CD4-positive, alpha-beta memory T cell (primary cell): ENCODE data around the gene DTL. TPM values are rescaled to one million over a fixed set of nuclear protein-coding genes. Genes with fewer than 3 reads are reported as not detected.
"Not testable (repeated sequence)": the region's sequence is repeated elsewhere in the genome, so short reads cannot be mapped to it uniquely, and the experiment has no call there.

Source experiments
- CTCF ChIA-PET: fragments of 350-600 bp; sonication (Branson Sonifier 250); formaldehyde crosslinking; loops from one replicate; lab custom pipeline; 2021; ENCODE audit warnings: inconsistent platforms; ENCODE audit not compliant: partially characterized antibody; lab: Charles Lee
- POLR2A ChIA-PET: fragments of 350-600 bp; sonication (Branson Sonifier 250); formaldehyde crosslinking; loops from one replicate; lab custom pipeline; 2021; ENCODE audit not compliant: partially characterized antibody; lab: Charles Lee
- DNase-seq, 5 donors: peaks; one replicate each; pipeline versions ENCODE4 v3.0.0 to v3.0.0-alpha.2; 2020 to 2022; ENCODE audit warnings: mixed read lengths in 1 of 5
- H3K27ac ChIP-seq: one replicate; pipeline ENCODE4 v1.7.0; 2013; ENCODE audit warnings: low read depth, low read length
- H3K27me3 ChIP-seq: 2 replicates; pipeline ENCODE4 v1.7.0; 2013; ENCODE audit warnings: mild to moderate bottlenecking, low read length, moderate library complexity; ENCODE audit not compliant: insufficient read depth
- H3K36me3 ChIP-seq: 2 replicates; pipeline ENCODE4 v1.7.0; 2013; ENCODE audit warnings: mild to moderate bottlenecking, low read length, moderate library complexity; ENCODE audit not compliant: insufficient read depth
- H3K4me1 ChIP-seq: 2 replicates; pipeline ENCODE4 v1.7.0; 2013; ENCODE audit warnings: mild to moderate bottlenecking, low read length, moderate library complexity; ENCODE audit not compliant: insufficient read depth
- H3K4me3 ChIP-seq, 2 donors: one replicate each; pipeline ENCODE4 v1.7.0; 2013; ENCODE audit warnings: low read length in 2 of 2, mild to moderate bottlenecking in 1 of 2
- H3K9me3 ChIP-seq, 2 donors: one replicate each; pipeline ENCODE4 v1.7.0; 2013; ENCODE audit warnings: low read length in 2 of 2, control low read depth in 1 of 2; ENCODE audit not compliant: control insufficient read depth in 1 of 2
- H3K27ac Mint-ChIP-seq, 7 donors: one replicate each; pipeline ENCODE4 v1.8.0; 2020 to 2021; ENCODE audit warnings: mixed read lengths in 7 of 7, mild to moderate bottlenecking in 6 of 7, inconsistent platforms in 3 of 7, moderate library complexity in 3 of 7
- H3K27me3 Mint-ChIP-seq, 2 donors: one replicate each; pipeline ENCODE4 v1.8.0; 2020 to 2021; ENCODE audit warnings: mixed read lengths in 2 of 2
- H3K36me3 Mint-ChIP-seq, 2 donors: one replicate each; pipeline ENCODE4 v1.8.0; 2020 to 2021; ENCODE audit warnings: mixed read lengths in 2 of 2, inconsistent platforms in 1 of 2, mild to moderate bottlenecking in 1 of 2
- H3K4me1 Mint-ChIP-seq, 4 donors: one replicate each; pipeline ENCODE4 v1.8.0; 2020 to 2021; ENCODE audit warnings: mixed read lengths in 4 of 4, mild to moderate bottlenecking in 1 of 4
- H3K4me3 Mint-ChIP-seq, 8 donors: one replicate each; pipeline ENCODE4 v1.8.0; 2020 to 2021; ENCODE audit warnings: mixed read lengths in 8 of 8, mild to moderate bottlenecking in 7 of 8, moderate library complexity in 6 of 8, inconsistent platforms in 3 of 8
- H3K9me3 Mint-ChIP-seq, 8 donors: one replicate each; pipeline ENCODE4 v1.8.0; 2020 to 2021; ENCODE audit warnings: mixed read lengths in 8 of 8, mild to moderate bottlenecking in 5 of 8, inconsistent platforms in 3 of 8, moderate library complexity in 1 of 8
- intact Hi-C: fragments of 100-400 bp; cut with micrococcal nuclease; formaldehyde crosslinking; loops from one replicate; pipeline ENCODE4 v1.15.1; 2023
- polyA plus RNA-seq, 2 donors: library from polyadenylated mRNA; unstranded; fragments of 300-500 nt; fragmentation: Illumina TruSeq; gene quantifications; one replicate each; pipeline ENCODE4 v1.2.3, GENCODE V29; 2021
- total RNA-seq, 2 experiments: library from RNA; stranded (reverse); gene quantifications; one replicate each; pipeline ENCODE4 v1.2.3, GENCODE V29; 2021

Gene DTL
- under 1 TPM; 0.06 to 0.15 TPM for total RNA-seq
- polyA plus RNA-seq, result under 1 TPM in 1 of 2 donors, not detected in 1; 0.09 TPM

GRCh38 chr1:212035123-212035834, at the start of gene DTL, which contains the start of gene INTS7:
Gene DTL, plus strand, starts transcription at chr1:212035748. Its CDS starts 143 bp downstream, at chr1:212035891.
Gene INTS7, minus strand, starts transcription at chr1:212035557. Its CDS starts 120 bp downstream, at chr1:212035437.
- Mint-ChIP-seq H3K27ac (peak within 1 kb of the TSS; percentile 92 to 99 (median 98)), H3K27me3 (no peaks in the 10 kb centered on the region), H3K4me1 (peaks cover 36 to 70% (median 48%) of the 10 kb centered on the region in 4 donors), H3K36me3 (peaks cover 0 to 11% of the 10 kb centered on the region in 2 donors), H3K9me3 (peaks cover 0 to 3% (median 0%) of the 10 kb centered on the region in 8 donors), H3K4me3 (peak within 1 kb of the TSS; percentile 90 to 99 (median 98))
- Histone ChIP-seq H3K27me3 (no peaks in the 10 kb centered on the region), H3K4me3 (peak within 1 kb of the TSS; percentile 68 to 78), H3K4me1 (peaks cover 58% of the 10 kb centered on the region), H3K27ac (peak within 1 kb of the TSS; percentile 75), H3K36me3 (no peaks in the 10 kb centered on the region), H3K9me3 (no peaks in the 10 kb centered on the region)
- intact Hi-C loops, result loop anchor here (1.0 to 5.0 kb wide), 10 partner anchors 23 to 980 kb away; partner anchors contain the start of genes ANGEL2, LPGAT1, NSL1 and PPP2R5A
- ChIA-PET POLR2A (interaction anchor here (0.6 to 3.8 kb wide), 22 partner anchors 8 to 822 kb away, joined by 3 to 40 read pairs (median 4); partner anchors contain the start of genes FLVCR1, PACC1 and PPP2R5A), CTCF (interaction anchor here (0.5 to 5.4 kb wide), 65 partner anchors 8 to 1708 kb away, joined by 3 to 53 read pairs (median 4); partner anchors contain the start of gene PACC1)
- DNase-seq, result peak; percentile 99

- no peak overlapping the region for H3K27ac ChIP-seq
- H3K36me3 Mint-ChIP-seq, result peaks cover 26 to 29% of the 10 kb centered on the region in 2 donors
- H3K27ac Mint-ChIP-seq, result no peak overlapping the region
- peaks cover 0 to 2% (median 0%) of the 10 kb centered on the region in 4 donors for H3K4me1 Mint-ChIP-seq
- peaks cover 7% of the 10 kb centered on the region for H3K36me3 ChIP-seq
- no peaks in the 10 kb centered on the region for H3K27me3 ChIP-seq
- H3K9me3 Mint-ChIP-seq, result no peaks in the 10 kb centered on the region
- intact Hi-C loops, result no loop called here
- H3K27me3 Mint-ChIP-seq, result no peaks in the 10 kb centered on the region
- H3K4me3 Mint-ChIP-seq, result no peak overlapping the region
- no peaks in the 10 kb centered on the region for H3K9me3 ChIP-seq
- H3K4me1 ChIP-seq, result no peaks in the 10 kb centered on the region
- ChIA-PET CTCF (interaction anchor here (1.7 kb wide), 1 partner anchor 289 kb away, joined by 4 read pairs; no protein-coding TSS in a partner anchor), POLR2A (no interaction called here)
- DNase-seq, result no peak
- no peak overlapping the region for H3K4me3 ChIP-seq
These were observed 48.8 kb upstream of the DTL start for GRCh38 chr1:211986628-211987254.

GRCh38 chr1:211991695-211992094, 43.9 kb upstream of the DTL start:
- Mint-ChIP-seq H3K4me3 (no peak overlapping the region), H3K27ac (peak overlapping the region in 1 of 7 donors; percentile 60), H3K4me1 (peaks cover 0 to 3% (median under 1%) of the 10 kb centered on the region in 4 donors), H3K9me3 (no peaks in the 10 kb centered on the region), H3K36me3 (peaks cover 12 to 17% of the 10 kb centered on the region in 2 donors), H3K27me3 (no peaks in the 10 kb centered on the region)
- no peak for DNase-seq
- H3K4me3 ChIP-seq, result no peak overlapping the region
- H3K27ac ChIP-seq, result no peak overlapping the region
- no peaks in the 10 kb centered on the region for H3K9me3 ChIP-seq
- H3K27me3 ChIP-seq, result no peaks in the 10 kb centered on the region
- H3K36me3 ChIP-seq, result peaks cover 4% of the 10 kb centered on the region
- ChIA-PET CTCF (no interaction called here), POLR2A (no interaction called here)
- intact Hi-C loops, result no loop called here
- no peaks in the 10 kb centered on the region for H3K4me1 ChIP-seq

GRCh38 chr1:211997426-211997825, 38.1 kb upstream of the DTL start:
- H3K4me3 ChIP-seq, H3K4me3 Mint-ChIP-seq, DNase-seq, POLR2A ChIA-PET, H3K9me3 ChIP-seq, H3K27ac Mint-ChIP-seq, H3K9me3 Mint-ChIP-seq, H3K27ac ChIP-seq, H3K4me1 ChIP-seq, H3K27me3 ChIP-seq, H3K4me1 Mint-ChIP-seq, H3K36me3 ChIP-seq, H3K27me3 Mint-ChIP-seq, intact Hi-C loops: not testable (repeated sequence)
- H3K36me3 Mint-ChIP-seq, result peaks cover 17 to 36% of the 10 kb centered on the region in 2 donors
- CTCF ChIA-PET, result interaction anchor here (1.3 kb wide), 1 partner anchor 13 kb away, joined by 3 read pairs; no protein-coding TSS in a partner anchor

- no peaks in the 10 kb centered on the region for H3K27me3 Mint-ChIP-seq
- POLR2A ChIA-PET, result no interaction called here
- H3K4me3 Mint-ChIP-seq, result no peak overlapping the region
- Histone ChIP-seq H3K4me3 (no peak overlapping the region), H3K4me1 (no peaks in the 10 kb centered on the region), H3K27ac (no peak overlapping the region), H3K36me3 (peaks cover 9% of the 10 kb centered on the region), H3K27me3 (no peaks in the 10 kb centered on the region), H3K9me3 (no peaks in the 10 kb centered on the region)
- CTCF ChIA-PET, result interaction anchor here (1.7 kb wide), 1 partner anchor 10 kb away, joined by 8 read pairs; no protein-coding TSS in a partner anchor
- peak overlapping the region in 1 of 7 donors; percentile 62 for H3K27ac Mint-ChIP-seq
- no peak for DNase-seq
- no peaks in the 10 kb centered on the region for H3K9me3 Mint-ChIP-seq
- peaks cover 28 to 41% of the 10 kb centered on the region in 2 donors for H3K36me3 Mint-ChIP-seq
- peaks cover 0 to 6% (median 2%) of the 10 kb centered on the region in 4 donors for H3K4me1 Mint-ChIP-seq
- intact Hi-C loops, result no loop called here
These were observed 33.0 kb upstream of the DTL start for GRCh38 chr1:212002536-212002935.

GRCh38 chr1:212004895-212005608, 30.5 kb upstream of the DTL start:
- intact Hi-C loops, result no loop called here
- peaks cover 31 to 49% of the 10 kb centered on the region in 2 donors for H3K36me3 Mint-ChIP-seq

More at GRCh38 chr1:212004895-212005608, 30.5 kb upstream of the DTL start:
- H3K4me3 ChIP-seq, result no peak overlapping the region
- Mint-ChIP-seq H3K4me1 (peaks cover 0 to 8% (median 2%) of the 10 kb centered on the region in 4 donors), H3K4me3 (no peak overlapping the region), H3K27ac (no peak overlapping the region), H3K9me3 (no peaks in the 10 kb centered on the region), H3K27me3 (no peaks in the 10 kb centered on the region)
- DNase-seq, result no peak
- peaks cover 9% of the 10 kb centered on the region for H3K36me3 ChIP-seq
- H3K27me3 ChIP-seq, result no peaks in the 10 kb centered on the region
- ChIA-PET CTCF (interaction anchor here (1.2 to 1.8 kb wide), 3 partner anchors 8 to 451 kb away, joined by 4 to 7 read pairs (median 4); partner anchors contain the start of genes DTL and INTS7), POLR2A (no interaction called here)
- H3K4me1 ChIP-seq, result no peaks in the 10 kb centered on the region
- H3K27ac ChIP-seq, result no peak overlapping the region
- H3K9me3 ChIP-seq, result no peaks in the 10 kb centered on the region
